ENCODE results near the gene ERICH6. TPM values are rescaled to one million over a fixed set of nuclear protein-coding genes. Genes with fewer than 3 reads are reported as not detected.

The ERICH6 gene
- total RNA-seq, 4 donors from 2014 or later = 0.68 TPM; not detected in 3

DNA sequence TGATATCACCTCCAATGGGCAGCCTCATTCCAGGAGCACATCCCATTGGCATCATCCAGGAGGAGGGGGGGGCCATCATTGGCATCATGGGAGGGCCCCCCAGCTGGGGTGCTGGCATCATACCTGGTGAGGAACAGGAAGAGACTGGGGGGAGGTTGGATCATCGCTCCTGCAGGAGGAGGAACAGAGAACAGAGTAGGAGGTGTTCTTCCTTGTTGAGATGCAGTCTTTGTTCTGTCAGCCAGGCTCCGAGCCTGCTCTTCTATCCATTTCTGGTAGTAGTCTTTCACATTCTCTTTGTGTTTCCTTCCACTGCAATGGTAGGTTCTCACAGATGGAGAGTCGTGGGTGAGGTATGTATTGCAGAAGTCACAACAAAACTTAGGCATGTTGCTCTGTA is 16.7 kb upstream of the ERICH6 start:
- peaks cover 21% of the 10 kb centered on the region for H3K4me1 ChIP-seq
- H3K36me3 ChIP-seq = no peaks in the 10 kb centered on the region
- no peak overlapping the region for H3K4me3 ChIP-seq
- H3K27me3 ChIP-seq = no peaks in the 10 kb centered on the region
- TF ChIP-seq EP300 (IDR thresholded peaks at IDR 0.05) (no peak), POLR2A (IDR thresholded peaks at IDR 0.05) (no peak), POLR2AphosphoS5 (IDR thresholded peaks at IDR 0.05) (no peak)
- TF ChIP-seq, protein P1, sequence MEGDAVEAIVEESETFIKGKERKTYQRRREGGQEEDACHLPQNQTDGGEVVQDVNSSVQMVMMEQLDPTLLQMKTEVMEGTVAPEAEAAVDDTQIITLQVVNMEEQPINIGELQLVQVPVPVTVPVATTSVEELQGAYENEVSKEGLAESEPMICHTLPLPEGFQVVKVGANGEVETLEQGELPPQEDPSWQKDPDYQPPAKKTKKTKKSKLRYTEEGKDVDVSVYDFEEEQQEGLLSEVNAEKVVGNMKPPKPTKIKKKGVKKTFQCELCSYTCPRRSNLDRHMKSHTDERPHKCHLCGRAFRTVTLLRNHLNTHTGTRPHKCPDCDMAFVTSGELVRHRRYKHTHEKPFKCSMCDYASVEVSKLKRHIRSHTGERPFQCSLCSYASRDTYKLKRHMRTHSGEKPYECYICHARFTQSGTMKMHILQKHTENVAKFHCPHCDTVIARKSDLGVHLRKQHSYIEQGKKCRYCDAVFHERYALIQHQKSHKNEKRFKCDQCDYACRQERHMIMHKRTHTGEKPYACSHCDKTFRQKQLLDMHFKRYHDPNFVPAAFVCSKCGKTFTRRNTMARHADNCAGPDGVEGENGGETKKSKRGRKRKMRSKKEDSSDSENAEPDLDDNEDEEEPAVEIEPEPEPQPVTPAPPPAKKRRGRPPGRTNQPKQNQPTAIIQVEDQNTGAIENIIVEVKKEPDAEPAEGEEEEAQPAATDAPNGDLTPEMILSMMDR (IDR thresholded peaks at IDR 0.05) = no peak
- WGBS = 72% methylated on average over 3 of the region's 3 CpGs
- no peak overlapping the region for H3K27ac ChIP-seq
- H3K9me3 ChIP-seq = no peaks in the 10 kb centered on the region
- DNase-seq (ENCODE audit: low spot score in 2 of 2) = no peak

DNA sequence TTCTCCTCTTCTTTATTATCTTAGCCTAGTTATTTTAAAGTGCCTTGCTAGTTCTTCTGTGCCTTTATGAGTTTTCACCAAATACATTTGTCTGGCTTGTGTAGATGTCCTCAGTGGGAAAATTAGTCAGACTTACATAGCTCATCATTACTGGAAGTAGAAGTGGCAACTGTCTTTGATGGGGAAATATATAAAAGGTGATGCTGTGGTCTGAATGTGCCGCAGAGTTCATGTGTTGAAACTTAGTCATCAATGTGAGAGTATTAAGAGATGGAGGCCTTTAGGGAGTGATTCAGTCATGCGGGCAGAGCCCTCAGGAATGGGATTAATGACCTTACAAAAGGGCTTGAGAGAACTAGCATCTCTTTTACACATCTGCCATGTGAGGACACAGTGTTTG is 6.4 kb upstream of the ERICH6 start:
- Histone ChIP-seq H3K4me1 (no peaks in the 10 kb centered on the region), H3K4me3 (no peak overlapping the region), H3K36me3 (peaks cover 2% of the 10 kb centered on the region), H3K27ac (no peak overlapping the region), H3K9me3 (no peaks in the 10 kb centered on the region), H3K27me3 (no peaks in the 10 kb centered on the region)
- TF ChIP-seq POLR2A (IDR thresholded peaks at IDR 0.05) (no peak), POLR2AphosphoS5 (IDR thresholded peaks at IDR 0.05) (no peak), EP300 (IDR thresholded peaks at IDR 0.05) (no peak)
- TF ChIP-seq, protein P1 (IDR thresholded peaks at IDR 0.05) = no peak
- 94% methylated on average over 2 of the region's 2 CpGs for WGBS
- DNase-seq (ENCODE audit: low spot score in 2 of 2) = no peak

DNA sequence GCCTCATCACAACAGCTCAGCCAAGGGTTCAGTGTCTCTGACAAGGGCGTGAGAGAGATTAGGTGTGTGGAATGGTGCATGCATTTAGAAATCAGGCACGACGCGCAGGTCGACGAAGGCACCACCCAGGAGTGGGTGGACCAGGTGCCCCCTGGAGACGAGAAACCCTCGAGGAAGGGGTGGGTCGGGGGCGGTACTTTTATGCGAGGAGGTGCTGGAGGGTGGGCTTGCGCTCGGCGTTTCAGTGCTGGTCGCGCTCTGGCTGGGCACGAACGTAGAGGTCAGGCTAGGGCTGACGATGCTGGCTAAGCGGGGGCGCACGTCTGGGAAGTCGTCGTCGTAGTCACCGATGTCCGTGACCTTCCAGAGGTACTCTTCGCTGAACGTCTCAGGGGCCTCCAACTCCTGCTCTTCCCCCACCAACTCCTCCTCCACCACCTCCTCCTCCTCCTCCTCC is 393 bp downstream of the ERICH6 start:
- WGBS = 8% methylated on average over 29 of the region's 29 CpGs
- Histone ChIP-seq H3K27me3 (no peaks in the 10 kb centered on the region), H3K27ac (peak overlapping the region; percentile 75), H3K4me1 (peaks cover 9% of the 10 kb centered on the region), H3K4me3 (peak overlapping the region; percentile 52), H3K9me3 (no peaks in the 10 kb centered on the region), H3K36me3 (no peaks in the 10 kb centered on the region)
- DNase-seq (ENCODE audit: low spot score in 2 of 2) = peak in 1 of 2 donors; percentile 76
- TF ChIP-seq EP300 (IDR thresholded peaks at IDR 0.05) = no peak

DNA sequence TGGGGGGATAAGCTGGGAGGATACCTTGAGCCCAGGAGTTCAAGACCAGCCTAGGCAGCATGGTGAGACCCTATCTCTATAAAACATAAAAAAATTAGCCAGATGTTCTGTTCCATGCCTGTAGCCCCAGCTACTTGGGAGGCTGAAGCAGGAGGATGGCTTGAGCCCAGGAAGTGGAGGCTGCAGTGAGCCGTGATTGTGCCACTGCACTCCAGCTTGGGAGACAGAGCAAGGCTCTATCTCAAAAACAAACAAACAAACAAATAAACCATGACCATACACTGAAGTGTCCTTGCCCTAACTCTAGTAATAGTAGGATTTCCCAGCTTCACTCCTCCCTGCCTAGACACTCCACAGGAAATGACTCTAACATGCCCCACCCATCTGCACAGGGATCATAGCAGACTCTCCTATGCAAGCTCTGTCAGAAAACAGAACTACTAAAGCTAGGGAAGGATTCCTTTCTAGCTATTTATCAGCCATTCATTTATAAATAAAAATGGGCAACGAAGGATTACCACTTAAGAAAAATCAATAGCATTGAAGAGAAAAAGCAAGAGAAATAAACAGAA is 4.6 kb downstream of the ERICH6 start:
- no peak overlapping the region for H3K4me3 ChIP-seq
- H3K27ac ChIP-seq = no peak overlapping the region
- H3K27me3 ChIP-seq = no peaks in the 10 kb centered on the region
- H3K4me1 ChIP-seq = peaks cover 4% of the 10 kb centered on the region
- no peak for DNase-seq (ENCODE audit: low spot score in 2 of 2)
- H3K36me3 ChIP-seq = no peaks in the 10 kb centered on the region
- TF ChIP-seq, protein P1 (IDR thresholded peaks at IDR 0.05) = no peak
- TF ChIP-seq EP300 (IDR thresholded peaks at IDR 0.05) = no peak
- TF ChIP-seq POLR2A (IDR thresholded peaks at IDR 0.05) = no peak
- TF ChIP-seq POLR2AphosphoS5 (IDR thresholded peaks at IDR 0.05) = no peak
- 82% methylated on average over 2 of the region's 2 CpGs for WGBS
- no peaks in the 10 kb centered on the region for H3K9me3 ChIP-seq

DNA sequence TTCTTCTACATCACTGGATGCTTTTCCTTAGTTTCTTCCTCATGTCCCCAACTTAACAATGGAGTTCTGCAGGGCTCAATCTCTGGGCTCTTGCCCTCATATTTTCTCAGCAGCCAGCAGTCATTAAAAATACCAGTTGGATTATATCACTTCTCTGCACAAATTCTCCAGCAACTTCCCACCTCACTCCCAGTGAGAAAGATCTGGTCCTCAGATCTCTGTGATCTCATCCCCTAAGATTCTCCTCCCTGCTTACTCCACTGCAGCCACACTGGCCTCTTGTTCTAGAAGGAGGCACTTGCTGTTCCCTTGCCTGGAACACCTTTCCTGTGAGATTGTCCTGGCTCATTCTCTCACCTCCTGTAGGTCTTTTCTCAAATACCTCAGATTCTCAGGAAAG is 6.1 kb downstream of the ERICH6 start:
- Histone ChIP-seq H3K36me3 (no peaks in the 10 kb centered on the region), H3K4me3 (no peak overlapping the region), H3K27me3 (no peaks in the 10 kb centered on the region), H3K4me1 (no peaks in the 10 kb centered on the region), H3K27ac (no peak overlapping the region), H3K9me3 (no peaks in the 10 kb centered on the region)
- no peak for TF ChIP-seq EP300 (IDR thresholded peaks at IDR 0.05)
- no peak for TF ChIP-seq POLR2AphosphoS5 (IDR thresholded peaks at IDR 0.05)
- no peak for TF ChIP-seq POLR2A (IDR thresholded peaks at IDR 0.05)
- TF ChIP-seq, protein P1 (IDR thresholded peaks at IDR 0.05) = no peak
- no peak for DNase-seq (ENCODE audit: low spot score in 2 of 2)
